HG02798 (cell line): ENCODE measurements around the gene MALAT1.

Source experiments
- ATAC-seq: cut with Tn5 transposase; IDR thresholded peaks from one replicate; pipeline ENCODE4 v1.9.1; 2021; ENCODE audit warnings: mild to moderate bottlenecking; ENCODE audit not compliant: unreplicated experiment, poor library complexity

Gene MALAT1

GRCh38 chr11:65554057-65554818 is 55.4 kb downstream of the MALAT1 start:
- ATAC-seq, result no peak

DNA sequence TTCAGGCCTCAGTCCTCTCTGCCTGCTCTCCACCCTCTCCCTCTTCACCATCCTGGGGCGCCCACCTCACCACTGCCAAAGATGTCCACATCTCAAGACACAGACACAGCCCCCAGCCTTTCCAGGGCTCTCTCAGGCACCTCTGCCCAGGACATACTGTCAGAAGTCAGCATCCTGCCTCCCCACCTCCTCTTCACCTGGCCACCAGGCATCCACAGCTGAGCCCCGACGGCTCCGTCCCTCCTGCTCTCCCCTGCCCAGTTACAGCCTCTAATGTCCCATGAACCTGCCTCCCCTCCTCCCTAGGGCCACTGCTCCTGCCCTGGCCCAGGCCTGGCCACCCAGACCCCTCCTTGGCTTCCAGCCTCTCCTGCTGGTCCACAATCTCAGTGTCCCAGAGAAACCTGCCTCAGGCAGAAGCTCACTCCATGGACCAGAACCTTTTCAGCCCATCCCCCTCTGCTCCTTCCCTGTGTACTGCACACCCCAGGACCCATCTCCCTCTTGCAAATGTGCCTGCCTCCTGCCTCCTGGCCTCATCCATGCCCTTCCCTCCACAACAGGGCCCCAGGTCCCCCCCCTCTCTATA is 56.1 kb downstream of the MALAT1 start:
- no peak for ATAC-seq

- ATAC-seq, result no peak
Measured at GRCh38 chr11:65555693-65556231, 56.9 kb downstream of the MALAT1 start.
